ENCODE data around the gene PLXNC1. TPM values are rescaled to one million over a fixed set of nuclear protein-coding genes. Genes with fewer than 3 reads are reported as not detected.

Gene PLXNC1
- total RNA-seq, 1 donor from 2014 or later = 1.8 TPM

DNA sequence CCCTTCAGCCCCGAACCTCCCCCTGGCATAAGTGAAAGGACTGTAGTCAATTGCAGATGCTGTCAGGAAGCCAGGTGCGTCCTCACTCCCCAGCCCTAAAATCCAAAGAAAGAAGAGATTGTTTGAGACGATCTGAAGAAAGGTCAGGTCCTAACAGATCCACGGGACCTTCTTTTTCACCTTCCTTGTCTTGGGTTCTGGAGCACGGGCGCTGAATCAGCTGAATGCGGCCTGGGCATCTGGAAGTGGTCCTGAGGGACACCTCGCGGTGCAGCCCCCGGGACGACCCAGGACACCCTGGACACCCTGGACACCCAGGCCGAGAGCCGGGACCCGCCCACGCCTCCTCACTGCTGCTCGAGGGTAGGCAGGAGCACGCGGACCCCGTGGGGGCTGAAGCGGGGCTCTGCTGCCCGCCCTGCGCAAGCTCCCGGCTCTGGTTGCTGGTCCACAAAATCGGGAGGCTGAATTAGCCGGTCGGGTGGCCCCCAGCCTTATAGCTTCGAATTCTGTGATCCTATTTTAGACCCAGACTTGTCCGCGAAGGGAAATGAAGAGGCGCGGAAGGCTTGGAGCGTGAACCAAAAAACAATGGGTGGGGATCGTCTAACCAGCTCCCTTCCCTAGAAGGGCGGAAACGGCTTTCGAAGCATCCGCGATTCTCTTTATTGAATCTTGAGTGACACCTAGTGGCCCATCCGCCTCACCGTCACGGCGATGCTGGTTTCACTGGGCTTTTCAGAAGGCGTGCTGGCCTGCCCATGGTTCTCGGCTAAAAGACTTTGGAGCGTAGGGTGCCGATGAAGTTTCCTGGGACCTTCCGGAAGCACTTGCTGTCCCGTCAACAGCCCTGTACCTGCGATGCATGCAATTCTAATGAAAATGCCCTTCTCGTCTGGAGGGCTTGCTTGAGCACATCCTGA lies 46.4 kb upstream of the PLXNC1 start:
- Histone ChIP-seq H3K9me3 (no peaks in the 10 kb centered on the region), H3K4me1 (peaks cover 0 to 4% of the 10 kb centered on the region in 2 donors), H3K27me3 (no peaks in the 10 kb centered on the region), H3K36me3 (no peaks in the 10 kb centered on the region), H3K4me3 (peak overlapping the region; percentile 63 to 67), H3K27ac (peak overlapping the region; percentile 1 to 47)
- intact Hi-C loops (cut with DNase I) = loop anchor here (1.0 to 5.0 kb wide), 9 partner anchors 27 to 598 kb away; partner anchors contain the start of gene CRADD
- DNase-seq (ENCODE audit: low spot score in 2 of 2) = peak; percentile 39 to 94
- TF ChIP-seq, protein P1, sequence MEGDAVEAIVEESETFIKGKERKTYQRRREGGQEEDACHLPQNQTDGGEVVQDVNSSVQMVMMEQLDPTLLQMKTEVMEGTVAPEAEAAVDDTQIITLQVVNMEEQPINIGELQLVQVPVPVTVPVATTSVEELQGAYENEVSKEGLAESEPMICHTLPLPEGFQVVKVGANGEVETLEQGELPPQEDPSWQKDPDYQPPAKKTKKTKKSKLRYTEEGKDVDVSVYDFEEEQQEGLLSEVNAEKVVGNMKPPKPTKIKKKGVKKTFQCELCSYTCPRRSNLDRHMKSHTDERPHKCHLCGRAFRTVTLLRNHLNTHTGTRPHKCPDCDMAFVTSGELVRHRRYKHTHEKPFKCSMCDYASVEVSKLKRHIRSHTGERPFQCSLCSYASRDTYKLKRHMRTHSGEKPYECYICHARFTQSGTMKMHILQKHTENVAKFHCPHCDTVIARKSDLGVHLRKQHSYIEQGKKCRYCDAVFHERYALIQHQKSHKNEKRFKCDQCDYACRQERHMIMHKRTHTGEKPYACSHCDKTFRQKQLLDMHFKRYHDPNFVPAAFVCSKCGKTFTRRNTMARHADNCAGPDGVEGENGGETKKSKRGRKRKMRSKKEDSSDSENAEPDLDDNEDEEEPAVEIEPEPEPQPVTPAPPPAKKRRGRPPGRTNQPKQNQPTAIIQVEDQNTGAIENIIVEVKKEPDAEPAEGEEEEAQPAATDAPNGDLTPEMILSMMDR (IDR thresholded peaks at IDR 0.05) = peak; percentile 71 to 87 (median 71)

DNA sequence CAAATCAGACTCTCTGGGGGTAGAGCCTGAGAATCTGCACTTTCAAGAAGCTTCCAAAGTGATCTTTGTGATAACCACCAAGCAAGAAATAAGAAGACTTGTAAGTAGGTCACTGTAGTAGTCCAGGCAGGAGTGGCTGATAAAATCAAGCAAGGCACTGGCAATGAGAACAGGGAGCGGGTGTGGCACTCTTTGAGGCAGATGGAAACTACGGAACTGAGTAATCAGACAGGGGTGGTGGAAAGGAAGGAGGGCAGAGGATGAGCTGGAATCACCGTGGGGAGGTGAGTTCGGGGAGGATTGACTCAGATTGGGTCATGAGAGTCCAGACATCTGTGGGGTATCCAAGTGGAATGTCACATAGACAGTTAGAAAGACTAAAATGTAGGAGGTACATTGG lies 44.4 kb upstream of the PLXNC1 start:
- Histone ChIP-seq H3K27ac (no peak overlapping the region), H3K4me3 (no peak overlapping the region), H3K9me3 (no peaks in the 10 kb centered on the region), H3K27me3 (no peaks in the 10 kb centered on the region), H3K36me3 (no peaks in the 10 kb centered on the region), H3K4me1 (peaks cover 0 to 4% of the 10 kb centered on the region in 2 donors)
- intact Hi-C loops (cut with DNase I) = loop anchor here (5.0 kb wide), 2 partner anchors 112 to 277 kb away; no protein-coding TSS in a partner anchor
- no peak for DNase-seq (ENCODE audit: low spot score in 2 of 2)
- TF ChIP-seq, protein P1 (IDR thresholded peaks at IDR 0.05) = no peak

DNA sequence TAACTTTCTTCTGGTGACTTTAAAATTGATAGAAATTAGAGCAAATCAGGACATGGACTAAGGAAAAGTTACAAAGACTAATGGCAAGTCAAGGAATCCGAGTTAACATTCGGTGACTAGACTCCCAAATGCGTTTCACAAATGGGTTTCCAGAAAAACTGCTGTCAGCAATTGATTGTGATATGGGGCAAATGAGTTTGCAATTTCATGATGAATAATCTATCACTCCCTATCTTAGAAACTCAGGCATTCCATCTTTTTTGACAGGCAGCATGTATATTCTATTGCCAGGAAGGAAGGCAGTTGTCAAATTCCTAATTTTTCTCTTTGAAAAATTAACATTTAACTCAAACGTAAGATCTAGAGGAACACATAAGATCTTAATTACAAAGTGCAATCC lies 40.5 kb upstream of the PLXNC1 start:
- no peaks in the 10 kb centered on the region for H3K4me1 ChIP-seq
- intact Hi-C loops (cut with DNase I) = no loop called here

DNA sequence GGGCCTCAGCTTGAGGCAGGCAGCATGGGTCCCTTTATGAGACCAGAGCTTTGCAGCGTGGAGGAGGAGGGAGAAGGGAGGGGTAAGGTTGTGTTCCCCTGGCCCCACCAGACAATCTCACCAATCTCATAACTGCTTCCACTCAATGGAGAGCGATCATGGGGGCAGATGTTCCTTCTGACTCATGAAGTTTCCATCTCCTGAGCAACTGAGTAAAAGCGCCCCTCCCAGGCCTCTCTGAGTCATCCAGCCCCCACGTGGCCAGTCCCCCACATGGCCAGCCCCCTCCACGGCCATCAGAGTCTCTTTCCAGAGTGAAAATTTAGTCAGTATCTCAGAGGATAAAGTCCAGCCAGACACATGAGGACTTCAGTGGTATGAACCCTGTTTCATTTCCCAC lies 39.2 kb upstream of the PLXNC1 start:
- DNase-seq (ENCODE audit: low spot score in 2 of 2) = no peak
- Histone ChIP-seq H3K4me1 (no peaks in the 10 kb centered on the region), H3K4me3 (no peak overlapping the region), H3K27ac (no peak overlapping the region), H3K9me3 (no peaks in the 10 kb centered on the region), H3K27me3 (no peaks in the 10 kb centered on the region), H3K36me3 (no peaks in the 10 kb centered on the region)
- TF ChIP-seq, protein P1 (IDR thresholded peaks at IDR 0.05) = no peak
- intact Hi-C loops (cut with DNase I) = no loop called here

More for the DNA sequence above, 40.5 kb upstream of the PLXNC1 start:
- DNase-seq (ENCODE audit: low spot score in 2 of 2) = no peak
- H3K4me3 ChIP-seq = no peak overlapping the region
- no peaks in the 10 kb centered on the region for H3K36me3 ChIP-seq
- H3K27me3 ChIP-seq = no peaks in the 10 kb centered on the region
- no peaks in the 10 kb centered on the region for H3K9me3 ChIP-seq
- no peak overlapping the region for H3K27ac ChIP-seq
- TF ChIP-seq, protein P1 (IDR thresholded peaks at IDR 0.05) = no peak

DNA sequence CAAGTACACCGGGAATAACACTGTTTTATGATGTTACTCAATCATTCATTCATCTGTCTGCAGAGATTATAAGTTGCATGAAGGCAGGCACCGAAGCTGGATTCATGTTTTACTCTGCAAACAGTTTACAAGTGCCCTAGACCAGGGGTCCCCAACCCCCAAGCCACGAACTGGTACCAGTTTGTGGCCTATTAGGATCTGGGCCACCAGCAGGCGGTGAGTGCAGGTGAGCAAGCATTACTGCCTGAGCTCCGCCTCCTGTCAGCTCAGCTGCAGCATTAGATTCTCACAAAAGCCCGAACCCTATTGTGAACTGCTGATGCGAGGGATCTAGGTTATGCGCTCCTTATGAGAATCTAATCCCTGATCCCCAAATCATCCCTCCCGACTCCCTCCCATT lies 38.1 kb upstream of the PLXNC1 start:
- no peak overlapping the region for H3K4me3 ChIP-seq
- TF ChIP-seq, protein P1 (IDR thresholded peaks at IDR 0.05) = no peak
- H3K9me3 ChIP-seq = no peaks in the 10 kb centered on the region
- no peak for DNase-seq (ENCODE audit: low spot score in 2 of 2)
- no peaks in the 10 kb centered on the region for H3K27me3 ChIP-seq
- intact Hi-C loops (cut with DNase I) = no loop called here
- H3K4me1 ChIP-seq = no peaks in the 10 kb centered on the region
- H3K36me3 ChIP-seq = no peaks in the 10 kb centered on the region
- H3K27ac ChIP-seq = no peak overlapping the region
